Measurements from ENCODE around the gene PTPRD.

Gene PTPRD

GRCh38 chr9:8599937-8600336 lies 2012.9 kb downstream of the PTPRD start:
- ChIA-PET CTCF (no interaction called here), POLR2A (no interaction called here)
- no peak for DNase-seq (ENCODE audit: low read depth, low spot score)
- TF ChIP-seq CTCF (IDR thresholded peaks at IDR 0.05; ENCODE audit: insufficient read depth, low read length, missing control alignments) = no peak
- no peak overlapping the region for H3K4me3 ChIP-seq (ENCODE audit: low read depth, low read length)

GRCh38 chr9:8589476-8589875 lies 2023.3 kb downstream of the PTPRD start:
- ChIA-PET POLR2A (no interaction called here), CTCF (no interaction called here)
- no peak for DNase-seq (ENCODE audit: low read depth, low spot score)
- TF ChIP-seq CTCF (IDR thresholded peaks at IDR 0.05; ENCODE audit: insufficient read depth, low read length, missing control alignments) = no peak
- no peak overlapping the region for H3K4me3 ChIP-seq (ENCODE audit: low read depth, low read length)

GRCh38 chr9:8585036-8585435 lies 2027.8 kb downstream of the PTPRD start:
- no peak overlapping the region for H3K4me3 ChIP-seq (ENCODE audit: low read depth, low read length)
- no peak for DNase-seq (ENCODE audit: low read depth, low spot score)
- POLR2A ChIA-PET = no interaction called here
- CTCF ChIA-PET = no interaction called here
- no peak for TF ChIP-seq CTCF (IDR thresholded peaks at IDR 0.05; ENCODE audit: insufficient read depth, low read length, missing control alignments)

- POLR2A ChIA-PET = no interaction called here
- CTCF ChIA-PET = no interaction called here
- no peak for DNase-seq (ENCODE audit: low read depth, low spot score)
- no peak overlapping the region for H3K4me3 ChIP-seq (ENCODE audit: low read depth, low read length)
- TF ChIP-seq CTCF (IDR thresholded peaks at IDR 0.05; ENCODE audit: insufficient read depth, low read length, missing control alignments) = no peak
Measured at GRCh38 chr9:8579661-8580060, 2033.1 kb downstream of the PTPRD start.

- no peak for DNase-seq (ENCODE audit: low read depth, low spot score)
- TF ChIP-seq CTCF (IDR thresholded peaks at IDR 0.05; ENCODE audit: insufficient read depth, low read length, missing control alignments) = no peak
- no peak overlapping the region for H3K4me3 ChIP-seq (ENCODE audit: low read depth, low read length)
- POLR2A ChIA-PET = no interaction called here
- CTCF ChIA-PET = no interaction called here
Measured at GRCh38 chr9:8576741-8577140, 2036.1 kb downstream of the PTPRD start.

- ChIA-PET CTCF (no interaction called here), POLR2A (no interaction called here)
- no peak overlapping the region for H3K4me3 ChIP-seq (ENCODE audit: low read depth, low read length)
- no peak for DNase-seq (ENCODE audit: low read depth, low spot score)
- no peak for TF ChIP-seq CTCF (IDR thresholded peaks at IDR 0.05; ENCODE audit: insufficient read depth, low read length, missing control alignments)
Measured at GRCh38 chr9:8574846-8575245, 2038.0 kb downstream of the PTPRD start.

All from AG04449 (cell line).